Heart left ventricle (tissue), 13 donors: Measurements from ENCODE around the gene P4HTM.

Experiments
- POLR2A ChIP-seq, 2 donors: fragments of 450-650 bp; IDR thresholded peaks; one replicate each; pipeline ENCODE4 v1.6.1; 2017; ENCODE audit warnings: antibody characterized with exemption in 2 of 2, mild to moderate bottlenecking in 2 of 2, moderate library complexity in 2 of 2
- TF ChIP-seq, protein P1 (sequence below), 12 donors: fragments of 200-600 bp; sonication (generic) in 4 of 12; IDR thresholded peaks; one replicate each; pipeline versions ENCODE4 v1.5.0 to v1.8.0; 2018 to 2022; ENCODE audit warnings: antibody characterized with exemption in 12 of 12, mild to moderate bottlenecking in 5 of 12
- donor health status: ischemic (EF 13 %, LVEDD 7.1; RV severe dilation, severe dysfunction).
- donor health status: DM: no; HTN: yes; CAD: no.
- donor health status: DM: no; HTN: no; CAD: no.
- donor health status: ischemic (EF 25% LVEDD 6.9; RV normal size, moderate dysfunction).
- donor health status: ischemic (EF 25% LVEDD 5.7; RV mildly dilated, moderate dysfunction).
- donor health status: ischemic (EF 35%, LVEDD 5.7; RV mildly dilated, moderate dysfunction).
- donor health status: nonischemic (EF 11% LVEDD 7.7; RV severe dilation, severe dysfunction).
- donor health status: DM: yes; HTN: yes; CAD: no.
- donor health status: PGD.
- donor health status: ischemic (EF 29% LVEDD 5.4; RV normal size, mild dysfunction).
- donor health status: nonischemic (EF 23%, LVEDD 6.1; RV moderate dilation, normal function).

DNA sequence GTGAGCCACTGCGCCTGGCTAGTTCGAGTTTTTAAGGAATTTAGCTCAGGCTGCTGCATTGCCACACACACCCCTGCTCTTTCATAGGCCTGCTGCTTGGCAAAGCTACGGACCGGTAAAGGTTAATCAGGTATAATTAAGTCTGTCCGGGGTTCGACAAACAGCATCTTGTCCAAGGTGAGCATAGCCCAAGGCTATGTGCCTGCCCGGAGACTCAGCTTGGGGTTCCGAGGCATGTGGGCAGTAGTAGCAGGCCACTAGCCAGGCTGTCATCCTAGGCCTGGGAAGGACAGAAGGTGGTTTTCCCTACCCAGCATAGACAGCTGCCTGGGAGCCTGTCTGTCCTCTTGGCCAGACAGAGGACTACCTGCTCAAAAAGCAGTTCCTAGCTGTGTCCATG is 6.6 kb downstream of the P4HTM start:
- TF ChIP-seq, protein P1, sequence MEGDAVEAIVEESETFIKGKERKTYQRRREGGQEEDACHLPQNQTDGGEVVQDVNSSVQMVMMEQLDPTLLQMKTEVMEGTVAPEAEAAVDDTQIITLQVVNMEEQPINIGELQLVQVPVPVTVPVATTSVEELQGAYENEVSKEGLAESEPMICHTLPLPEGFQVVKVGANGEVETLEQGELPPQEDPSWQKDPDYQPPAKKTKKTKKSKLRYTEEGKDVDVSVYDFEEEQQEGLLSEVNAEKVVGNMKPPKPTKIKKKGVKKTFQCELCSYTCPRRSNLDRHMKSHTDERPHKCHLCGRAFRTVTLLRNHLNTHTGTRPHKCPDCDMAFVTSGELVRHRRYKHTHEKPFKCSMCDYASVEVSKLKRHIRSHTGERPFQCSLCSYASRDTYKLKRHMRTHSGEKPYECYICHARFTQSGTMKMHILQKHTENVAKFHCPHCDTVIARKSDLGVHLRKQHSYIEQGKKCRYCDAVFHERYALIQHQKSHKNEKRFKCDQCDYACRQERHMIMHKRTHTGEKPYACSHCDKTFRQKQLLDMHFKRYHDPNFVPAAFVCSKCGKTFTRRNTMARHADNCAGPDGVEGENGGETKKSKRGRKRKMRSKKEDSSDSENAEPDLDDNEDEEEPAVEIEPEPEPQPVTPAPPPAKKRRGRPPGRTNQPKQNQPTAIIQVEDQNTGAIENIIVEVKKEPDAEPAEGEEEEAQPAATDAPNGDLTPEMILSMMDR (IDR thresholded peaks at IDR 0.05) = no peak
- TF ChIP-seq POLR2A (IDR thresholded peaks at IDR 0.05) = no peak
